ENCODE measurements around the gene SIMC1.

The SIMC1 gene

GRCh38 chr5:176317534-176318374 lies 79.5 kb downstream of the SIMC1 start:
- no peak for DNase-seq

DNA sequence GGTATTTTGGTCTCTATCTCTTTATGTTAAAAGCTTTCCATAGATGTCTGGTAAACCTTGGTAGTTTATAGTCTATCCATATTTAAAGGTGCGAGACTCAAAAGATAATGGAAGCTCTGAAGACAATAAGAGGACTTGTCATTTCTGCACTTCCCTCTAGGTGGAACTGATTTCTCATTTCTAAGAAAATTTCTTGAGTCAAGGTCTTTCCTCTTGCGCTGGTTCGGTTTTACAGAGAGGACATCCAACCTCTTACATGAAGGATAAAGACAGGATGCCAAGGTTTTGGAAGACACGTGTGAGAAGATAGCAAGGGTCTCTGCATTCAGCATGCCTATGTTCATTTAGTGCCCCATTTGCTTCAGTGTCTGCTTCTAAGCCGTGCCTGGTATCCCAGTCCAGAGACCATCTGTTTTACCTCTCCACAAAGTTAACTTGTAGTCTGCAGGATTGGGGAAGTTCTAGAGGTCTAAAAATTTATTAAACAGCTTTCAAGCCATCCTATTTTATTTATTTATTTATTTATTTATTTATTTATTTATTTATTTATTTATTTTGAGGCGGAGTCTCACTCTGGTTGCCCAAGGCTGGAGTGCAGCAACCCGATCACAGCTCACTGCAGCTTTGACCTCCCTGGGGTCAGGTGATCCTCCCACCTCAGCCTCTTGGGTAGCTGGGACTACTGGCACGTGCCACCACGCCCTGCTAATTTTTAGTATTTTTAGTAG lies 81.8 kb downstream of the SIMC1 start:
- DNase-seq: no peak

GRCh38 chr5:176320577-176320976 lies 82.4 kb downstream of the SIMC1 start:
- no peak for DNase-seq

DNA sequence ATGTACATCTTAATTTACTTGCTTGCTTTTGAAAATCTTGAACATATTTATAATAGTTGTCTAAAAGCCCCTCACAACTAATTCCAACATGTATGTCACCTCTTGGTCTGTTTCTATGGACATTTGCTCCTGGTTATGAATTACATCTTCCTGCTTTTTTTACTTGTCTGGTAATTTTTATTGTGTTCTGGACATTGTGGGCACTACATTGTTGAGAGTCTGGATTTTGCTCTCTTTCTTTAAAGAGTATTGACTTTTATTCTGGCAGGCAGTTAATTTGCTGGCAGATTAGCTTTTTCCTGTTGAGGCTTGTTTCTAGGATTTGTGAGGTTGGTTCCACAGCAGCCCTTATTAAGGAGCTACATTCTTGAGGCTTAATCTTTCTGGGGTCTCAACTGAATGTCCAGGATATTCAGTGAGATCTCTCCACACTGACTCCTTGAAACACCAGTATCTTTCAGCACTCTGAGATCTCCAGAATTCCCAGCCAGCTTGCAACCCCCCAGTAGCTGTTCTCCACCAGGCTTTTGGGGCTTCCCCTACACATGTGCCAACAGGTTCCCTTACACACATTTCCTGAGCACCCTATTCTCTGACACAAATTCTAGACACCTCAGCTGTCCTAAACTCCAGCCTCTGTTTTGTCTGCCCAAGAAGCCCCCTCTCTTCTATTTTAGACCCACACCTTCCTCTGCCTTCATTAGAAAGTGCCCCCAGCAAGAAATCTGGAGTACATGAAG lies 96.0 kb downstream of the SIMC1 start:
- DNase-seq: no peak

DNA sequence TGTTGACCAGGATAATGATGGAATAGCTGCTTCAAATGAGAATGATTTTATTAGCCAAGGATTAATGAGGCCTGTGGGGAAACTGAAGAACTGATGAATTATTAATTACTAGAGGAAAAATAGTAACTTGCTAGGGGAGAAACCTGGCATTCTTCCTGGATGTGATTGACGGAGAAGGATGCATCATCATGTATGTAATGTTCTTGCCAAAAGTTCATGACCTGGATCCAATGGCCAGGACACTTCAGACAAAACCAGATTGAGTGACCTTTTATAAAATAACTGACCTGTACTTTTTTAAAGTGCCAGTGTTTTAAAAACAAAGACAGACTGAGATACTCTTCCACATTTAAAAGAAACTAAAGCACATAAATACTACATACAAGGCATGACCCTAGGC lies 99.7 kb downstream of the SIMC1 start:
- no peak for DNase-seq

DNA sequence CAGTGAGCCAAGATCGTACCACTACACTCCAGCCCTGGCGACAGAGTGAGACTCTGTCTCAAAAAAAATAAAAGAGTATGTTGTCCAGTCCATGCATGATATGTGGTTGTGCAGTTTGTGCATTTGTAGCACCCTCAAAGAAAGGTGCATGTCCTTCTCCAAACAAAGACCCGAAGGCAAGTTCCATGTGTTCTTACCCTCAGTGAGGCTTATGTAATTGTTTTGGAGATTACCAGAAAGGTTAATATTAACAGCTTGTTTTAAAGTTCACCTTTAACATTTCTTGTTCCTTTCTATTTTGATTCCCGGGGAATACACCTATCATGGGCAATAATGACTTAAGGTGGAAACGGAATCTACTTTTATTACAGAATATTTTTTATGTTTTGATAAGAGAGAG lies 101.1 kb downstream of the SIMC1 start:
- DNase-seq: no peak

GRCh38 chr5:176341325-176342157 lies 103.3 kb downstream of the SIMC1 start:
- DNase-seq: no peak

DNA sequence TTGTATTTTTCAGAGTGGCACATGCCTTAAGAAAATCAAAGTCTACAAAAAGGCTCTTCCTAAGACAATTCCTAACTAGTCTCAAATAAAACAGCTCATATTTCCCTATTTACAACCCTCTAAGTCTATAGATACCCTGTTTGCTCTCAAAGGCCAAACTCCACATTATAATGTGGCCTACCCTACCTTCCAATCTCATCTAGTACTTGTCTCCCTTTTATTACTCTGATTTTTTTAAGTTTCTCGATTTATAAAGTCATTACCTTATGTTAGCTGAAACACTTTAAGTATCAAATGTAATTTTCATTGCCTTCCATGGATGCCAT lies 103.9 kb downstream of the SIMC1 start:
- no peak for DNase-seq

GRCh38 chr5:176342766-176343458 lies 104.7 kb downstream of the SIMC1 start:
- DNase-seq: no peak

DNA sequence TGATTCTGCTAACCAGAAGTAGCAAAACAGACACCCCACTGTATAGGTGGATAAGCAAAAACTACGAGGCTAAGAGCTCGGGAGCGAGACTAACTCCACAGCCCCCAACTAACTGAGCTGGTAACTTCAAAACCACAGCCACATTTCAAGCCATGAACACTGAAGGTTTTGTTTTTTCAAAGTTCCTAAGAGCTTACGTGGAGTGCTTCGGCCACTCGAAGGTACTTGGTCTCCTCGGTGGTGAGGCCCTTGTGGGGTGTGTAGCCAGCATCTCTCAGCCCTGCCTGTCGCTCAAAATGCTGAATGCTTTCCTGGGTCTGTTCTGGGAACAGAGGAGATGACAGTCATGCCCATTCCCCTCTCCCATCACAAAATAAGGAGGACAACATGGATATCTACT lies 112.2 kb downstream of the SIMC1 start:
- DNase-seq: no peak

DNA sequence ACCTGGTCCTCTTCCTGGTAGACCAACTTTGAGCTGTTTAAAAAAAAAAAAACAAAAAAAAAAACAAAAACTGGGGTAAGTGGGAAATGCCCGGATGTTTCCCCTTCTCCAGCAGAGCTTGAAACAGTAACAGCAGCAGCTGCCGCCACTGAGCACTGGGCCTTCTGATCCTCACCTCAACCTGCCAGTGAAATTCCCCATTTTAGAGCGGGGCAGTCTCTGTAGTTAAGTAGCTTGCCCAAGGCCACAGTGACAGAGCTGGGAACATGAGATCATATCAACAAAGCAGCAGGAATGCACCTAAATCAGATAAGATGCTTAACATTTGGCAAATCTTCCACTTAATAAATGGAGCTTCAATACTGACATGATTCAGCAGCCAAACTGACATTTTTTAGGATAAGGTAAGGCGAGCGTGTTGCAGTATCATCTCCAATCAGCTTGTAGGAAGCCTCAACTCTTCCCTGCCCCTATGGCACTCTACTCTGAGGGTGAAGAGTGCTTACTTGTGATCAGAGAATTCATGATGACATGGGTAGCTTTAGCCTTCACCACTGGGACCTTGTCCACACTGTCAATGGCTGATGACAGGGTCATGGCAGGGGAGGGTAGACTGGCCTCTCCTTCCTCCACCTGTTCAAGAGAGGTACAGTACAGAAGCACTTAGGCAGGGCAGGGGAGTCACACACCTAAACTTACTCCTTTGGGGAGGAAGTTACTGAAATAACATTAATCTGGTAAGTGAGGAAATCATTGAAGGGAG lies 114.1 kb downstream of the SIMC1 start:
- DNase-seq: no peak

DNA sequence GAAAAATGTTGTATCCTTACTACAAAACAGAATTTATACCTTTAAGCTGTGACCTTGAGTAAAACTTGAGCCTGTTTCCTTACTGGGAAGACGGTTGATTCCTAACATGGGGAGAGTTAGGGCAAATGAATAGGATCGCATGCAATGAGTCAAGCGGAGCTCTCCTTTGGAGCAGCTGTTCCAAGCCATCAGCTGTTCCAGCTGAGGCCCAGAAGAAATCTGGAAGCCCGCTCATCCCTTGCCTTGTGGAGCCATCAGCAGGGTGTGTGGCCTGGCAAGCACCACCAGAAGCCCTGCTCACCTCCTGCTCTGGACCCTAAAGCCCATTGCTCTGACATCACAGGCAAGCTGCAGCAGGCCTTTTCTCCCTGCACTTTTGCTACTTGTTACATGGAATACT lies 115.3 kb downstream of the SIMC1 start:
- DNase-seq: no peak

DNA sequence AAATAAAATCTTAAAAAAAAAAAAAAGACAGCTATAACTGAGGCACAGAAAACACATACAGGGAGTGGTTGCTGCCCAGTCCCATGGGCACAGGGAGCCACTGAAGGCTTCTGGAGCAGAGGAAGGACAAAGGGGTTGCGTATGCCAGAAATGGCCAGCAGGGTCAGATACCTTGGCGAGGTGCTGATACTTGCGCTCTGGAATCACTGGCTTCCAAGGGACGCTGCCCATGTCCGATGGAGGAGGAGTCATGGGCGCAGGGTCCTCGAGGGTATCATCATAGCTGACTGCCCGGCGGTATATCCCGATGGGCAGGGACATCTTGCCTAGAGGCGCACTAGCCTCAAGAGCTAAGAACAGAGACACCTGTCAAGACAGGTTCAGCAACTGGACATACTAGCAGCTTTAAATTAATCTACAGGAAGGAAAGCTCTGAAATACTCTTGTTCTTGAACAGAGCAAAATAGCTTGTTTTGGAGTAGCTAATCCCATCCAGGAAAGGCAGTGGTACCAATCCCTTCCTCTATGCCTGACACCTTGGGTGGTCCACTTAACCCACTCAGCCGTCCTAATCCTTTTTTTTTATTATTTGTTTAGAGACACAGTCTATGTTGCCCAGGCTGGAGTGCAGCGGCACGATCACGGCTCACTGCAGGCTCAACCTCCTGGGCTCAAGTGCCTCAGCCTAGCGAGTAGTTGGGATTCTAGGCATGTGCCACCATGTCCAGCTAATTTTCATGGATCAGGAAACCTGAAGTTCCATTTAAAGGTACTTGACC lies 117.4 kb downstream of the SIMC1 start:
- no peak for DNase-seq

DNA sequence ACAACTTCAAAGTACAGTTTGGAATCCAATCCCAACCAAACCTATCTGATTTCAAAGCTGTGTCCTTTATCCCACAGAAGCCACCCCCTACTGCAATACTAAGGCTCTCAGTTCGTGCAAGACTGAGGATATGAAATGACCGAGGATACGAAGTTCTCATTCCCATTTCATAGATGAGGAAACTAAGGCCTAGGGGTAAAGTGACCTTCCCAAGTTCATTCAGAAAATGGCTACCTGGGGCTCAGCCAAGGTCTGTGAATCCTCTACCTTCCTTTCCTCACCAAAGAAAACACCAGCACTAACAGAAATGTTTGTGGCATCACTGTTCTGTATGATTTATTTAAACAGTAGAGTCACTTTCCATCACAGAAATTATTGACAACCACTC lies 117.9 kb downstream of the SIMC1 start:
- DNase-seq: no peak

DNA sequence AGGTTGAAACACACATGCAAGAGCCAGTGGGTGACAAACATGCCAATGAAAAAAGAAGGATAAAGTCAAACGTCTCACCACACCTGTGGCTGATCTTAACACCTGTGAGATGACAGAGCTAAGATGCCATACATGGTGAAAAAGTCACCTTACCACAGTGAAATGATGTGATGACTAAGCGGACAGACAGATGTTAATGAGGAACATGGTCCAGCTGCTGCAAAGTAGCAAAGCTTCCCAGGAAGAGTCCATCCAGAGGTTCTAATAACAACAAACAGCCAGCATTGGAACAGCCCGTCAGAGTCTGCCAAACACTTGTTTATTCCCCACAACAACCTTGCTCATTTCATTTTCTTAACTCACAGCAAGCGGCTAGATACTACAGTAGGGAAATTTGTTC lies 121.4 kb downstream of the SIMC1 start:
- DNase-seq: no peak

- DNase-seq: no peak
Observed at GRCh38 chr5:176360894-176361436, 122.7 kb downstream of the SIMC1 start.

GRCh38 chr5:176361437-176362232 lies 123.4 kb downstream of the SIMC1 start, which contains the start of gene KIAA1191:
TSS of gene KIAA1191 (minus strand) at chr5:176361764. CDS start at chr5:176359508, 2,256 bp downstream.
- DNase-seq: peak; percentile 93

- DNase-seq: no peak
Observed at GRCh38 chr5:176362233-176362490, 123.9 kb downstream of the SIMC1 start.

DNA sequence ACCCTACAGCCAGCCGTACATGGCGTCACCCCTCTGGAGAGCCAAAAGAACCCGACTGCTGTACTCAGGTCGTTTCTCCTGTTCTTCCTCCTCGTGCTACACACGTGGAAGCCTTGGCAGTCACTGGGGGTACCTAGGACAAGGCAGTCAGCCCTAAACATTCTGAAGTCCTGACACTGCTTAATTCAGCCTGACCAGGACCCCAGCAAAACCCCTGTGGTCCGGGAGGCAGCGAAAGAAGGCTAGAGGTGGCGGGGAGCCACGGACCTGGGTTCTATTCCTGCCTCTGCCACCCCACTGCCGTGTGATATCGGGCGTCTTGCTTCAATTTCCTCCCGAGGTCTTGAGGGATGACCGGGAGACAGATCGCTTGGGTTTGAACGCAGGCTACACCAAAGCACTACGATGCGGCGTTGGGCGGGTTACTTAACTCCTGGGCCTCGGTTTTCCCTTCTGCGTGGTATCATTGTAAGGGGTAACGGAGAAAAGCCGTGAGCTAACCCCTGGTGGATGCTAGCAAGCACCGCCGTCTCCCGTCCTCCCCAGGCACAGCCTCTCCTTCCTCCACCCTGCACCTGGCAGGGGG lies 126.6 kb downstream of the SIMC1 start:
- no peak for DNase-seq
